ENCODE data around the gene LYRM4.

The LYRM4 gene

DNA sequence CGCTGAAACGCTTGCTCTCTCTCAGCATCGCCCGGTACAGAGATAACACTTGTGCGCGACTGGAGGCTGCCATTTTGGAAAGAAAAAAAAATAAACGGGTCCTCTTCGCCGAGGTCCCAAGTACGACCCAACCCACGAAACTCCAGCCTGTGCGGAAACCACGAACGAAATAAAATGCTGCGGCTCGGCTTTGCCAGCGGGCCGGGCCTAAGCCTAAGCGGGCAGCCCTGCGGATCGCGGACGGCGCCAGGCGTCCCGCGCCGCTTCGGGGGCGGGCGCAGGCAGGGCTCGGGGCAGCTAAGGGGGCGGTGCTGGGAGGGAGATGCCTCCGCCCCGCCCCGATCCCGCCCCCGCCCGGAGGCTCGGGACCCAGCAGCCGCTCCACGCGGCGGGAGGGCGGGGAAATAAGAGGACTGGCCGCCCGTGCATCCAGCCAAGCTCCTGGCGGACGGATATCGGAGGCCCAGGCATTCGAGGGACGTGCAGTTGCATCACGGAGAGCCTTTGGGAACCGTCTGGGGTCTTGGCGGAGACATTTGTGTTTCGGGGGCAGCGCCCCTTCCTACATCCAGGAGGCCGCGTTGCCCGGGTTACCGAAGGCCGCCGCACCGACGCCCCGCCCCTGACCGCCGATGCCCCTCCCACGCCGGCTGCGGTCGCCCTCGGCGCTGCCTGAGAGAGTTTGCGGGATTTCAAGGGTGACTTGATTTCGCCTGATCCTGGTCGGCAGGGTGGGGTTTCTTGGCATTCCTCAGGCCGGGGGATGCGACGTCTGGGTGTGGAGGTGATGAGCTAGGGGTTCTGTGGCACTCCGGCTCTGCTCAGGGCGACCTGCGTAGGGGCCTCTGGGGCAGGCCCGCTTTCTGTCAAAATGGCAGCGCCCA is at the start of gene LYRM4, which contains the start of gene FARS2:
TSS of gene LYRM4 (minus strand) at position 290 of the 884 bp plus-strand sequence. CDS start at position 73, 217 bp downstream.
TSS of gene FARS2 (plus strand) at position 853 of the 884 bp plus-strand sequence.
- peak; percentile 99 for DNase-seq (ENCODE audit: low spot score)

DNA sequence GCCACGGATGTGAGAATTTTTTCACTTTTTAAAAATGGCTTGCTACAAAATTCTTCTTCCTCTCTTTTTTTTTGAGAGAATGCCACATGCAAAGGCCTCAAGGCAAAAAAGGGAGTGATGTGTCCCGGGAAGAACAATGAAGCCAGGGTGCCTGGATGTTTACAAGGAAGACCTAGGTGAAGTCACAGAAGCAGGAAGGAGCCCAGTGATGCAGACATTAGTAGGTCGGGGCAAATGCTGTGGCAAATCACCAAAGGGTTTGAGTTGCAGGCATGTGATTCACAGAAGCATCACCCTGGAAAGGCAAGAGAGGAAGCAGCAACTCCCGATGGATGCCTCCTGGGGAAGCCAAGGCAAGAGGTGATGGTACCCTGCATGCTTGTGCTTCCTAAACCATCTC is 47.3 kb upstream of the LYRM4 start:
- no peak for DNase-seq (ENCODE audit: low spot score)

DNA sequence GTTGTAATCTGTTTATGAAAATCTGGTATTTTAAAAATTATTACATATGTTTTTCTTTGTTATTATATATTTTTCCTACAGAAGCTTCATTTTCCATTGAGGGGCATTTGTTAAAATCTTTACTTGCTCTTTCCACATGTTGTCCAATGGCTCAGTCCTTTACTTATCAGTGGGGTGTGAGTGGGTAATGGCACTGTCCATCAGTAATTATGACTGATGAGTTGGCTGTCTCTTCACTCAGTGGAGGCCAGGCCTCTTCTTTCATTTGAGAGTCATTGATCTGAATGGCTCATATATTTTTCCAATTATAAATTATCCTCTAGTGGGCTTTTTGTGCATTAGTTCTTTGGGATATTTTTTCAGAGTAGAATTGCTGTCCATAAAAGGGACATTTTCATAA is 46.3 kb upstream of the LYRM4 start:
- no peak for DNase-seq (ENCODE audit: low spot score)

DNA sequence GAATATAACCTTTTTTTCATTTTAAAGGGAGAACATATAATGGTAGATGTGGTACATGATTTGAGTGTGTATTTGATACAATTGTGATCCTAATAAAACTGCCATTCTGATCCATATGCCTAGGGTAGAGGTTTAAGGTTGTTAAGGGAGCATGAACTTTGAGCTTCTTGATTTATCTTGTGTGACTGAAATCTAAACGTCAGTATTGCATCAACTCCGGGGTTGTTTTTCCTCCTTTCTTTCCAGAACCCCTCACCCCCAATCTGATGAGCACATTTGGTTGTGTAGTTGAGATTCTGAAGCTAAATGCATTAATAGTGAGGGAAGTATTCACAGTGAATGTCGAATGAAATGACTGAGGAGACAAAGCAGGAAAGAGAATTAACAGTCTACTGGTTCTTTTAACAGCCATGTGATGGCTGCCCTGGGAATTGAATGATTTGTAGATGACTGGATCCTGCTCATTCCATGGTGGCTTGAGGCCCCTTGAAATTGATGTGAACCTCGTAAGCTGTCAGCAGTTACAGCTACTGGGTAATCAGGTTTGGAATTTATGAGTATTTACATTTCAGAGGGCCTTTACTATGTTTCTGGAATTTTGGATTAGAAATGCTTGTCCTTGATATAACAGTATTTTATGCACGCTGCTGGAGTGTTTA is 45.3 kb upstream of the LYRM4 start:
- DNase-seq (ENCODE audit: low spot score) = no peak

DNA sequence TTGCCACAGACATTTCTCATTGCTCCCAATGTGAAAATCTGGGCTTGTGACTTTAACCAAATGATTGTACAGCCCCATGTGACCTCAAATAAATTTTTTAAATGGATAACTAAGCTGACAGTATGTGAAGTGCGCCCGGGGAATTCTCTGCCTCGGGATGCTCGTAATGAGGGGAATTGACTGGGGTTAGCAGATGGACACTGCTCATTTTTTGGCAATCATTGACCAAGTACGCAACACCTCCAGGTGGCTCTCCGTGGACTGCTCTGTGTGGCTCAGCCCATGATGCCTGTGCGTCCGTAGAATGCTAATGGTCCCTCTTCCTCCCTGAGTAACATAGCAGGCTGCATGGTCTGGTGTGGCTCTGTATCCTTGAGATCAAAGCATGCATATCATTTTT is 42.9 kb upstream of the LYRM4 start:
- DNase-seq (ENCODE audit: low spot score) = no peak

DNA sequence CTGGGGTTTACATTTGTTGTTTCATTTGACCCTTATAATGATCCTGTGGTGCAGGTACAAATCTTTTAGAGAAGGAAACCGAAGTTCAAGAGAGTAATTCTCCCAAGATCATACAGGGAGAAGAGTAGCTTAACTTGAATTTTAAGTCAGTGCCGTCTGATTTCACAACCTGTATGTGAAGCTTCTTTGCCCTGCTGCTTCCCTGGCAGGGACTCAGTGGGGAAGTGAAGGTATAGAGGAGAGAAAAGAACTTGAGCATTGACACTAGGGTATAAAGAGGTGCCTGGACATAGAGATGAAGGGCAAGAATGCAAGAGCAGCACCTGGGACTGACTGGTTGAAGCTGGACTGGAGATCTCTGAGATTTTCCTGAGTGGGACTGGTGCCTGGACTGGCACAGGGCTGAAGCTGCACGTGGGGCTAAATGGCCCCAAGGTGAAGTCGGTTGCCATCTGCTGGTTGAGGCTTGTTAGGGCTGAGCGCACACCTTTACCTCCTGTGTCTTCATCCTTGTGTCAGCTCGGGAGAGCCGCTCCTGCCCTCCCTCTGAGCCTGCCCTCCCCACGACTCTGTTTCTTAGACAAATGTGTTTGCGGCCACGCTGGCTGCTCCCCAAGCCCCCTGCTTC is 42.4 kb upstream of the LYRM4 start:
- DNase-seq (ENCODE audit: low spot score) = peak; percentile 17

DNA sequence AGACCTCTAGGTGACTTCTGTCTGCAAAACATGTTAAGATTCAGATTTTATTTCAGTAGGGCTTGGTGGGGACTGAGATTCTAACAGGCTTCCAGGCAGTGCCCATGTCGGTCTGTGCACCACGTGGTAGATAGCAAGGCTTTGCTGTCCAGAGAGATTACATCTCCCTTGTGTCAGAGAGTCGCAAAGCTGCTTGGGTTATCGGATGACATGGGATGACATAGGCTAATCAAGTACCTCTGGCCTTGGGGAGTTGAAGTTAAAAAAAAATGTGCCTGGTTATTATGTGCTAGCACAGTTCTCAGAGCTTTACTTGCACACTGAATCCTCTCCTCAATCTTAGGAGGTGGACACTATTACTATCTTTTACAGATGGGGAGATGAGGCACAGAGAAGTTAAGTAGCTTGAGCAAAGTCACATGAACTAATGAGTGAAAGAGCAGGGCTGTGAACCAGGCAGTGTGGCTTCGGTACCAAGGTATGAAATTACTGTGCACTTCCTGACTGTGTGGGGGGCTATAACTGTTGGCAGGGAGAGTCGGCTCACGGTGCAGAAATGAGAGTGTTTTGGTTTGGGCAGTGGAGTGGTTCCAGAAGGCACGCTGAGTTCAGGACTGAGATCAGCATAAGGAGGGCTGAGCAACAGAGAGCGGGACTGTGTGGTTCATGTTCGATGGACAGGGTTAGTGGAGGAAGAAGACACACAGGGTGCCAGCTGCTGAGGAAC is 41.6 kb upstream of the LYRM4 start:
- DNase-seq (ENCODE audit: low spot score) = no peak

DNA sequence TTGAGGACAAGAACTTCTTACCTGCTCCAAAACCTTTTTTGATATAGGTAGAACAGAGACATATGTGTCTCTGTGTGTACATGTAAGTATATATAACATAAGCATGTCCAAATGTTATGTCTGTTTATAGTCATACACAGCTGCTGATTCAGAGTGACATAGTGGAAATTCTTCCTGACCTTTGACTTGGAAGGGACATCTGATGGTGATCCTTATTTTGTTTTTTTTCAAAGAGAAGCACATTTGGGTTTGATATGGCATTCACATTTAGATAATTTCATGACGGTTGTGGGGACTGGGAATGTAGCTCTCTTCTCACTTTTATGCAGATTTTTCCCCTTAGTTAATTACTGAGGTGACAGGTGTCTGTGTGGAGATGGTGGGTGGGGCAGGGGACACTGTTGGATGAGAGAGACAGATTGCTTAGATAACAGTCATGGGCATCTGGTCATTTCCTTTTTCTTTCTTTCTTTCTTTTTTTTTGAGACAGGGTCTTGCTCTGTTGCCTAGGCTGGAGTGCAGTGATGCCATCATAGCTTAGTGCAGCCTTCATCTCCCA is 39.5 kb upstream of the LYRM4 start:
- no peak for DNase-seq (ENCODE audit: low spot score)

DNA sequence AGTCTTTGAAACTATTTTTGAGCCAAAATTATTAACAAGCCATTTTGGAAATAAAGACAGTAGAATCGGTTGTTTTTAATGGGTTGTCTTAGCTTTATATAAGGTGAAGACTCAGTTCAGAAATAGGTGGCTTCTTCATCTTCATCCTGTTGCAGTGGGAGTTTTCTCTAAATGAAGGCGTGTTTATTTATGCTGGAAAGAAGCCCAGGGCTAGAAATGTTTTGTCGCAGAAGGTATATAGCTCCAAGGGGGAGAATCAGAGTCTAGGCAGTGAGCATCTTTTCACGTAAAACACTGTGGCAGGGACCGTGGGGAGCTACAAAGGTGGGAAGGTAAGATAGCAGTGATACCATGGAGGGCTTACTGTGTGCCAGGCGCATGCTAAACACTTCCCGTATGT is 34.9 kb upstream of the LYRM4 start:
- no peak for DNase-seq (ENCODE audit: low spot score)

DNA sequence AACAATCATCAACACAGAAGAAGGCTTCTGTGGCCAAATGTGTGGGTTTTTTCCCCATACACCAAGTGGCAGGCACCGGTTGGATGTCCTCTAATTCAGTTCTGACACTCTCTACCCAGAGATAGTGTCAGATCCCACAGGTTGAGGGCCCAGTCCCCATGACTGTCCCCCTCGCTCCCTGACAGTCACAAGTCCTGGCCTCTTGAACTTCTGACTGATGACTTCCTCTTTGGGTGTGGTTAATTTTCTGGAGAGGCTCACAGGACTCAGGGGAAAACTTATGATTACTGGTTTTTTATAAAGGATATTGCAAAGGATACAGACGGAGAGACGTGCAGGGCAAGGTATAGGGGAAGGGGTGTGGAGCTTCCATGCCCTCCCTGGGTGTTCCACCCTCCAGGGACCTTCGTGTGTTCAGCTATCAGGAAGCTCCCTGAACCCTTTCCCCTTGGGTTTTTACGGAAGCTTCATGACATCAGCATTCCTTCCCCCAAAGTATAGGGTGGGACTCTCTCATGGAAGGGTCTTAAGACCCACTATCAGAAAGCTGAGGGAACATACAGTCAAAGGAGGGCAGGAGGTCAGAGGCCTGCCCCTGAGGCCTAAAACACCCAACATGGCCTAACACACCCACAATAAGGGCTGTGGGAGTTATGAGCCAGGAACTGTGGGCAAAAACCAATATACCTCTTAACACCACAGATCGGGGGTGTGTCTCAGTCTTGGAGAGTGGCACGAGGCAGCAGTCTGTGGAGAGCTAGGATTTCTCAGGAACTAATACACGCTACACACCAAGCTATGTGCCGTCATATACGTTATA is 33.9 kb upstream of the LYRM4 start:
- DNase-seq (ENCODE audit: low spot score) = no peak

DNA sequence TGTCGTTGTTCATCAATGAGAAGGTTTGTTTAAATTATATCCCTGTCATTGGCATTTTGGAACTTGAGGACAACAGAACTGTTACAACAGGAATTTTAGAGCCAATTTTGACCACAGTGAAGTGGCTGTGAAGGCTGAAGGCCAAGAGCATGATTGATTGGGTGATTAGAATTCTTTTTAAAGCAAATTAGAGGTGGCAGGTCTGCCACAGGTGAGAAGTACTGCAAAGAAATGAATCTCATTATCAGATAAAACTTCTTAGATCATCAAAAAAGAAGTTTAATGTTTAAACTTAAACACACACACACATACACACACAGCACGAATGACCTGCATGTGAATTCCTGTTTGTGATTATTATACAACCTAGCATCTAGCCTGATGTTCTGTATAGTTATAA is 32.9 kb upstream of the LYRM4 start:
- no peak for DNase-seq (ENCODE audit: low spot score)

DNA sequence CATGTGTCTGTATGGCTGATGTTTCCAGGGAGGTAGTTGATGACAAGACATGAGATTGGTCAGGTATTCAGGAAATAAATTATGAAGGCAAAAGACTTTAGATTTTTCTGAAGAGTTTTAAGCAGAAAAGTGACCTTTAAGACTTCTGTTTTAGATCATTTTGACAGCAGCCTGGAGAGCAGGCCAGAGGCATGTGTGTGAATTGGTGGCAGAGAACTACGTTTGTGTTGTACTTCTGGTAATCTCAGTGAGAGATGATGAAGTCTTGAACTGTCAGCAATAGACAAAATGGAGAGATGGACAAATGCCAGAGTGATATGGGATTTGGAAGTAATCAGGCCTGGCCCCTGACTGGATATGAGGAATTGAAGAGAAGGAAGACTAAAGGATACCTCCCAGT is 31.4 kb upstream of the LYRM4 start:
- no peak for DNase-seq (ENCODE audit: low spot score)

DNA sequence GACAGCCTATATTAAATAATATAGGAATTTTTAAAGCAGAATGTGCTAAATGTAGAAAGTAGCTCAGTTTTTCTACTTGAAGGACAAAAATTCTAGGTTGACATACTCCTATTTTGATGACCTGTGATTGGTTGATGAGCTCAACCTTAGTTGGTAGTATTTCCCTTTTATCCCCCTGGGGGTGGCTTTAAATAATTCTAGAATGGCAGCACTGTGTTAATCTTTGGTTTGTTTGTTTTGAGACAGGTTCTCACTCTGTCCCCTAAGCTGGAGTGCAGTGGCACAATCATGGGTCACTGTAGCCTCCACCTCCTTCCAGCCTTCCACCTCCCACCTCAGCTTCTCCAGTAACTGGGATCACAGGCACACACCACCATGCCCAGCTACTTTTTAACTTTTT is 29.8 kb upstream of the LYRM4 start:
- DNase-seq (ENCODE audit: low spot score) = no peak

DNA sequence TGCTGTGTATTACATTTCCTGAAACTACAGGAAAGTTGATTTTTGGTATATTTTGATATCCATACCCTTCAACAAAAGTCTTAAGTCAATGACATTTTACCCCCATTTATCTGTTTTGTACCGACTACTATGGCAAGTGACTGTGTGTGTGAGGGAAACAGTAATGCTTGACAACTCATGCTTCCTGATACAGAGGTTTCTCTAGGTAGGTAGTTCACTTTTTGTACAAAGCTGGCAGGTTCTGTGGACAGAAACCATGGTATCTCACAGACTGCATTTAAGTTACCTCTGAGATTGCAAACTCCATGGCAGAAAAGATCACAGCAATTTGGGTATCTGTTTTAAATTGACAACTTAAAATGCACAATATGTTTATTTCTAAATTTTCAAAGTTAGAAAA is 29.3 kb upstream of the LYRM4 start:
- no peak for DNase-seq (ENCODE audit: low spot score)

DNA sequence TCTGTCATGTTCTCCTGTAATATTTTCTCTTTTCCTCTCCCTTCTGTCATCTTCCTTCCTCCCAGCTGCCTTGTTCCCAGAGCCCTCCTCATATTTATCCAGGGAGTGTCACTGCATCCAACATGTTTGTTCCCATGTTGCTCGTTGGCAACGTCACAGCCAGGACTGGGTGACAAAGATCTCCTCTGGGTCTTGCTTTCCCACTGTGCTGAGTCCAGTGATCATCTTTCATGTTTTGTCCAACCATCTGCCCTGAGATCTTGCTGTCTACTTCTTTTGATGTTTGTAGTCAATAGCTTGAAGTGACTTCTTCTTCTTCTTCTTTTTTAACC is 27.2 kb upstream of the LYRM4 start:
- DNase-seq (ENCODE audit: low spot score) = no peak

DNA sequence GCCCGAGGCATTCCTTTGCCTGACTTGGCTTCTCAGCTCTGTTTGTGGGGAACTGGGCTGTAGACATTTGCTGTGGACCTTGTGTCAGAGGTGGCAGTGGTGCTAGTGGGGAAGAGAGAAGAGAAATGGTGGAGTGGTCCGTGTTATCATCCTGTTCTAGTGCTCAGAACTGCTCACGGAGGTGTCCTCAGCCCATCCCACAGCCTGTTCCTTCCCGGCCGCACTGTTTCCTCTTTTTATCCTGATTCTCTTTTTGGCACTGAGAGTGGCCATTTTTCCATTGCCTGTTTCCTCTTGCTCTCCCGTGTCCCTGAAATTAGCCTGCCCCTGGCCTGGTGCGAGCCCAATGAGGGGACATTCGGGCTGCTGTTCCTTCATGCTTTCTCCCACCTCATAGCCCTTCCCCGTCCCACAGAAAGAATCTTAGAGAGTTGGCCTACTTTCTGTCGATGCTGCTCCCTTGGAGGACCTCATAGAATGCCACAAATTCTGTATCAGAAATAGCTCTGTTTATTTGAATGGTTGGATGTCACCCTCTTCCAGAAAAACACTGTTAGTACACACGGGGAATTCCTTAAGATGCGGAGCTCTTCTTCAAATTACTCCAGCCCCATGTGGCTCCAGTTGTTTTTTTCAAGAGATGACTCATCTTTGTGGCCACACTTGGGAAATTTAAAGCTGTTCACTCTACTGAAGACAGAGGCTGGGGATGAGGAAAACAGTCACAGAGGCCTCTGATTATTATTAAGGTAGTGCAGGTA is 26.6 kb upstream of the LYRM4 start:
- peak; percentile 85 for DNase-seq (ENCODE audit: low spot score)

DNA sequence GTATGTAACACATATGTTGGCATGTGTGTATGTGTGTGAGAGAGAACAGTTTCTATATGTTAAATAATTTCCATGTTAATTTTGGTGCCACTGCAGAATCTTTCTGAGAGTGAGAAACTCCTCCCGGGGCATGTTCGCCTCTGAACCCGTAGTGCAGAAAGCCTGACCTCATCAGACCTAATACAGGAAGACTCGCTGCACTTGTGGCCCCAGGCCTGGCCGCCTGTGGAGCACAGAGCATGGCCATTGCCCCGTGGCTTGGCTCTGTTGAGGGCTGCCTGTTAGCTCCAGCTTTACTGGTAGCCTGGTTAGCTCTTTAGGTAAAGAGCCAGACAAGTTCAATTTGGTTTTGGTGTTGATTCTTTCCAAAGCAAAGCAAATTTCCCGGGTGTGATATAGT is 26.0 kb upstream of the LYRM4 start:
- no peak for DNase-seq (ENCODE audit: low spot score)

DNA sequence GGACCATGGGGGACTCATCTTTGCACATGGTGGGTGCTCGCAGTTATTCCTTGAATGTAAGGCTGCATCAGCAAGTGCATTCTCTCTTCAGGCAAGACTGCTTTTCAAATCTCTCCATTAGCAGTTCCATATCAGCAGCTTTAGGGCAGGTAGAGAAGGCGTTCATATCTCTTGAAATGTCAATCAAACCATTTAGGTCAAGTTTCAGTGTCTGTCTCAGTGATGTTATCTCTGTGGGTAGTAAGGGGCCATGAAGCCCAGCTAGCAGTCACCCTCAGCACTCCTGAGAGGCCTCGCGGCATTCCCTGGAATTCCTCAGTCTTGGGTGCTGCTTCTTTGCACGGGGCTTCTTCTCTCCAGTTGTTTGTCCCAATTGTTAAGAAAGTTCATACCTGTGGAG is 24.8 kb upstream of the LYRM4 start:
- no peak for DNase-seq (ENCODE audit: low spot score)

DNA sequence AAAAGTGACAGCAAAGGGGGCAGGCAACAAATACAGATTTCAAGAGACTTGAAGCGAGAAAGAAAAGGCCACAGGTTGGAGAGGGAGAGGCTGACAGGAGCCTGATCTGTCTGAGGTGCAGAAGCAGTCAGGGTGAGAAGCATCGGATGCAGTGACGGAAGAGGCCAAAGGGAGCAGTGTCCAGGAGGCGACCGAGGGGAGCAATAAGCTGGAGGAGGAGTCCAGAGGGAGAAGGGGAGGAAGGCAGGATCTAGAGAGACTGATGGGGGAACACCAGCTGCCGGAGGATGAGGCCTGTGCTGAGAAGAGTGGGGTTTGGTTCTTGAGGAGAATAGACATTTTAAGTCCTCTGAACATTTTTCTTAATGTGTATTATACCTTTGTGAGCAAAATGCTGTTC is 24.3 kb upstream of the LYRM4 start:
- DNase-seq (ENCODE audit: low spot score) = no peak

DNA sequence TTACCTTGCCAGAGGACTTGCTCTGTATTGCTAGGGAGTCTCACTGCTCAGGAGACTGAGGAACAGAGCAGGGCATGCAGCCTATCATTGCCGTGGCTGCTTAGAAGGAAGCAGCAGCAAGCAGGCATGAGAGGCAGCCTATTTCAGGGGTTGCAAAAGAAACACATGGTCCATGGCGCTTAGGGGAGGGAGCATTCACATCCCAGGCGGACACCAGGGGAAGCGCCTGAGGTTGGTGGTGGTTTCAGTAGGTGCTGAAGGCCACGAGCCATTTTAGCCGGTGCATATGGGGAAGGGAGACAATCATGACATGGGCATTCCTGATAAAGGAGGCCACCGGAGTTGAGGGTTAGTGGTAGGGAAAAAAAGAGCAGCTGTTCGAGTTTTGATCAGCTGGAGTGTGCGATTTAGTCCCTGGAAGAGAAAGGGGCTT is 21.5 kb upstream of the LYRM4 start:
- no peak for DNase-seq (ENCODE audit: low spot score)

DNA sequence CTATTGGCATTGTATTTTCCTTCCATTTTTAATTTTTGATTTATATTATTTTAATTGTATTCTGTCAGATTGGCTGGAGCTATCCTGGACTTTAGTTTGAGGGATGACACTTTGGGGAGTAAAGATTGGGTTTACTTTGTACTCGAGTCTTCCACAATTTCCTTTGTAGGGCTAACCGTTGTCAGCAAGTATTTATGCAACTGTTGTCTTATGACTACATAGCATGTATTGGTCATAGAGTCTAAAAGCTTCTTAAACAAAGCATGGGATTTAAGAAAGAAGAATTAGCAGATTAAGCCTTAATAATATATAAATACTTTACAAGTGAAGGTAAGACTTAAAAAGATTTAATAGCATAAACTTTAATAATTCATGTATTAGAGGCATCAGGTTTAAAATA is 20.2 kb upstream of the LYRM4 start:
- DNase-seq (ENCODE audit: low spot score) = no peak

Measured in GM03348 (cell line).